Suppressor macrophage treated with lipopolysaccharide for 4 hours (primary cell): Measurements from ENCODE around the gene BMP7.
A peak's percentile ranks its signal among the peaks of the same experiment; 100 is the strongest.
"Not testable (repeated sequence)": the region's sequence is repeated elsewhere in the genome, so short reads cannot be mapped to it uniquely, and the experiment has no call there.

Source experiments
- DNase-seq: peaks from one replicate; pipeline ENCODE4 v3.0.0-alpha.2; 2020

Gene BMP7

GRCh38 chr20:57163041-57163440 is 103.4 kb downstream of the BMP7 start:
- DNase-seq: no peak

- no peak for DNase-seq
Measured at GRCh38 chr20:57162362-57162652, 104.1 kb downstream of the BMP7 start.

GRCh38 chr20:57161478-57162361 is 104.7 kb downstream of the BMP7 start:
- no peak for DNase-seq

GRCh38 chr20:57160985-57161384 is 105.5 kb downstream of the BMP7 start:
- peak; percentile 14 for DNase-seq

GRCh38 chr20:57159945-57160610 is 106.4 kb downstream of the BMP7 start:
- no peak for DNase-seq

- no peak for DNase-seq
Measured at GRCh38 chr20:57159193-57159851, 107.1 kb downstream of the BMP7 start.

GRCh38 chr20:57158474-57158873 is 108.0 kb downstream of the BMP7 start:
- no peak for DNase-seq

- DNase-seq: not testable (repeated sequence)
Measured at GRCh38 chr20:57157787-57158186, 108.7 kb downstream of the BMP7 start.

GRCh38 chr20:57157106-57157691 is 109.2 kb downstream of the BMP7 start:
- DNase-seq: no peak

- no peak for DNase-seq
Measured at GRCh38 chr20:57156011-57156729, 110.3 kb downstream of the BMP7 start.

GRCh38 chr20:57155415-57155814 is 111.0 kb downstream of the BMP7 start:
- no peak for DNase-seq

- DNase-seq: no peak
Measured at GRCh38 chr20:57153238-57153905, 113.1 kb downstream of the BMP7 start.

GRCh38 chr20:57152557-57152956 is 113.9 kb downstream of the BMP7 start:
- DNase-seq: no peak

- no peak for DNase-seq
Measured at GRCh38 chr20:57150559-57150958, 115.9 kb downstream of the BMP7 start.

GRCh38 chr20:57148263-57148662 is 118.2 kb downstream of the BMP7 start:
- no peak for DNase-seq

GRCh38 chr20:57147185-57147584 is 119.3 kb downstream of the BMP7 start:
- no peak for DNase-seq

GRCh38 chr20:57146155-57146554 is 120.3 kb downstream of the BMP7 start:
- DNase-seq: no peak

GRCh38 chr20:57145089-57145631 is 121.3 kb downstream of the BMP7 start:
- no peak for DNase-seq

GRCh38 chr20:57143173-57143572 is 123.3 kb downstream of the BMP7 start:
- no peak for DNase-seq

GRCh38 chr20:57142667-57143066 is 123.8 kb downstream of the BMP7 start:
- no peak for DNase-seq

GRCh38 chr20:57141492-57141891 is 124.9 kb downstream of the BMP7 start:
- no peak for DNase-seq

- DNase-seq: no peak
Measured at GRCh38 chr20:57140416-57140965, 126.0 kb downstream of the BMP7 start.
